CD4-positive, alpha-beta T cell (primary cell): Measurements from ENCODE around the gene TGM1. TPM values are rescaled to one million over a fixed set of nuclear protein-coding genes. Genes with fewer than 3 reads are reported as not detected.

Experiments
- ATAC-seq: fragments of 200-7000 bp; cut with Tn5 transposase; one replicate; pipeline ENCODE4 v1.10.0; 2022; ENCODE audit warnings: mild to moderate bottlenecking; ENCODE audit not compliant: poor library complexity
- CTCF ChIA-PET: fragments of 350-600 bp; sonication (Branson Sonifier 250); formaldehyde crosslinking; loops from one replicate; lab custom pipeline; 2021; ENCODE audit warnings: antibody characterized with exemption, inconsistent platforms; lab: Charles Lee
- POLR2A ChIA-PET: fragments of 350-600 bp; sonication (Branson Sonifier 250); formaldehyde crosslinking; loops from one replicate; lab custom pipeline; 2021; ENCODE audit warnings: antibody characterized with exemption, inconsistent platforms; lab: Charles Lee
- DNase-seq, 14 experiments: peaks; one replicate each; pipeline ENCODE4 v3.0.0-alpha.2; 2013 to 2020; ENCODE audit warnings: mixed read lengths in 2 of 14
- H3K27ac ChIP-seq, 2 donors: one replicate each; pipeline versions ENCODE4 v1.5.1 to v1.7.0; 2013; ENCODE audit warnings: low read length in 2 of 2, low read depth in 1 of 2, mild to moderate bottlenecking in 1 of 2
- H3K27me3 ChIP-seq, 2 experiments: 1 replicate in 1 of 2; 2 replicates in 1 of 2; pipeline versions ENCODE4 v1.6.1 to v1.7.0; 2013; ENCODE audit warnings: low read length in 2 of 2, control low read depth in 1 of 2, mild to moderate bottlenecking in 1 of 2, moderate library complexity in 1 of 2; ENCODE audit not compliant: insufficient read depth in 2 of 2, control insufficient read depth in 1 of 2
- H3K36me3 ChIP-seq: one replicate; pipeline ENCODE4 v1.6.1; 2013; ENCODE audit warnings: low read length, control low read depth; ENCODE audit not compliant: insufficient read depth
- H3K4me1 ChIP-seq: one replicate; pipeline ENCODE4 v1.6.1; 2013; ENCODE audit warnings: low read length, control low read depth; ENCODE audit not compliant: insufficient read depth
- H3K4me3 ChIP-seq: one replicate; pipeline ENCODE4 v1.5.1; 2013; ENCODE audit warnings: mild to moderate bottlenecking, low read length, moderate library complexity
- H3K9me3 ChIP-seq, 2 experiments: 1 replicate in 1 of 2; 2 replicates in 1 of 2; pipeline versions ENCODE4 v1.6.1 to v1.7.0; 2013; ENCODE audit warnings: low read length in 2 of 2, mild to moderate bottlenecking in 2 of 2, control low read depth in 1 of 2, moderate library complexity in 1 of 2; ENCODE audit not compliant: control insufficient read depth in 1 of 2, insufficient read depth in 1 of 2
- H3K27ac Mint-ChIP-seq: one replicate; pipeline ENCODE4 v1.8.0; 2020; ENCODE audit warnings: mixed read lengths
- H3K27me3 Mint-ChIP-seq: one replicate; pipeline ENCODE4 v1.8.0; 2021; ENCODE audit warnings: mixed read lengths
- H3K36me3 Mint-ChIP-seq: one replicate; pipeline ENCODE4 v1.8.0; 2021; ENCODE audit warnings: low read depth, mixed read lengths
- H3K4me1 Mint-ChIP-seq: one replicate; pipeline ENCODE4 v1.8.0; 2021; ENCODE audit warnings: low read depth, mixed read lengths
- H3K4me3 Mint-ChIP-seq: one replicate; pipeline ENCODE4 v1.8.0; 2020; ENCODE audit warnings: mild to moderate bottlenecking, mixed read lengths
- H3K9me3 Mint-ChIP-seq: one replicate; pipeline ENCODE4 v1.8.0; 2020; ENCODE audit warnings: mixed read lengths
- intact Hi-C, 2 experiments: fragments of 100-400 bp; cut with DNase I in 1 of 2; cut with micrococcal nuclease in 1 of 2; formaldehyde crosslinking; loops; one replicate each; pipeline versions ENCODE4 v1.15.1 to v1.9.0; 2023 to 2025; cut with DNase I, micrococcal nuclease
- total RNA-seq, 174 experiments: library from RNA in 2 of 174; stranded (reverse) in 2 of 174; gene quantifications; one replicate each; pipeline ENCODE4 v1.2.3 and lab custom pipeline; 2021 to 2026
- TF ChIP-seq, protein P1 (sequence below): fragments of 200-600 bp; IDR thresholded peaks from one replicate; pipeline ENCODE4 v1.8.0; 2022; ENCODE audit warnings: antibody characterized with exemption, mild to moderate bottlenecking

Gene TGM1
- total RNA-seq, 2 experiments from 2014 or later = 3.5 to 3.9 TPM

DNA sequence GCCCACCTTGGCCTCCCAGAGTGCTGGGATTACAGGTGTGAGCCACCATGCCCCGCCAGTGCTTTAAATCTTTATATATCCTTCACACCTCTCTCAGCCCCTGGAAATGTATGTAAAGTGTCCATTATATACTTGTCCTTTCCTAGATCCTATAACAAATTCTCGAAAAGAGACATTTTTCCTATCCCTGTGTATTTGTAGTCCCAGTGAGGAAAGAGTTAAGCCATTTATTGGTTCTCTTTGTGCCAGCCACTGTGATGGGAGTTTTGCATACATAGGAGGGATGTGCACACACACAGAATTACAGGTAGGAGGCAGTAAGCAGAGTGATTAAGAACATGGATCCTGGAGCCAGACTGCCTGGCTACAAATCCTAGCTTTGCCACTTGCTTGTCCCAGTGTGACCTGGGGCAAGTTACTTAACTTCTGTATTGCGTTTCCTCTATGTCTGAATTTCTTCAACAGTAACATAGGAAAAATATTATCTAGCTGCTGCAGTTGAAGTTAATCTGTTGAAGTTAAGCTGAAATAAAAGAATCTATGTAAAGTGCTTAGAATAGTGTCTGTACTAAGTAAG, 10.5 kb upstream of the TGM1 start:
- no peak overlapping the region for H3K4me3 ChIP-seq
- Mint-ChIP-seq H3K27ac (peak overlapping the region; percentile 97), H3K4me3 (peak overlapping the region; percentile 65), H3K27me3 (no peaks in the 10 kb centered on the region), H3K4me1 (peaks cover 54% of the 10 kb centered on the region), H3K36me3 (peaks cover 23% of the 10 kb centered on the region), H3K9me3 (no peaks in the 10 kb centered on the region)
- intact Hi-C loops = loop anchor here in 1 of 2 experiments (5.0 kb wide), 2 partner anchors 39 to 41 kb away; partner anchors contain the start of genes GMPR2, LTB4R, LTB4R2 and NEDD8
- DNase-seq (no peak), ATAC-seq (no peak)
- no peaks in the 10 kb centered on the region for H3K9me3 ChIP-seq
- TF ChIP-seq, protein P1, sequence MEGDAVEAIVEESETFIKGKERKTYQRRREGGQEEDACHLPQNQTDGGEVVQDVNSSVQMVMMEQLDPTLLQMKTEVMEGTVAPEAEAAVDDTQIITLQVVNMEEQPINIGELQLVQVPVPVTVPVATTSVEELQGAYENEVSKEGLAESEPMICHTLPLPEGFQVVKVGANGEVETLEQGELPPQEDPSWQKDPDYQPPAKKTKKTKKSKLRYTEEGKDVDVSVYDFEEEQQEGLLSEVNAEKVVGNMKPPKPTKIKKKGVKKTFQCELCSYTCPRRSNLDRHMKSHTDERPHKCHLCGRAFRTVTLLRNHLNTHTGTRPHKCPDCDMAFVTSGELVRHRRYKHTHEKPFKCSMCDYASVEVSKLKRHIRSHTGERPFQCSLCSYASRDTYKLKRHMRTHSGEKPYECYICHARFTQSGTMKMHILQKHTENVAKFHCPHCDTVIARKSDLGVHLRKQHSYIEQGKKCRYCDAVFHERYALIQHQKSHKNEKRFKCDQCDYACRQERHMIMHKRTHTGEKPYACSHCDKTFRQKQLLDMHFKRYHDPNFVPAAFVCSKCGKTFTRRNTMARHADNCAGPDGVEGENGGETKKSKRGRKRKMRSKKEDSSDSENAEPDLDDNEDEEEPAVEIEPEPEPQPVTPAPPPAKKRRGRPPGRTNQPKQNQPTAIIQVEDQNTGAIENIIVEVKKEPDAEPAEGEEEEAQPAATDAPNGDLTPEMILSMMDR = no peak
- no peaks in the 10 kb centered on the region for H3K27me3 ChIP-seq
- POLR2A ChIA-PET = interaction anchor here (0.8 to 1.7 kb wide), 8 partner anchors 26 to 193 kb away, joined by 3 to 19 read pairs (median 3); partner anchors contain the start of genes CBLN3, CHMP4A, CIDEB and DHRS1
- CTCF ChIA-PET = interaction anchor here (1.0 to 1.5 kb wide), 4 partner anchors 23 to 165 kb away, joined by 3 to 8 read pairs (median 4); partner anchors contain the start of genes CIDEB and TINF2
- H3K27ac ChIP-seq = peak overlapping the region; percentile 37 to 54
- peaks cover 12% of the 10 kb centered on the region for H3K36me3 ChIP-seq
- H3K4me1 ChIP-seq = peaks cover 52% of the 10 kb centered on the region

DNA sequence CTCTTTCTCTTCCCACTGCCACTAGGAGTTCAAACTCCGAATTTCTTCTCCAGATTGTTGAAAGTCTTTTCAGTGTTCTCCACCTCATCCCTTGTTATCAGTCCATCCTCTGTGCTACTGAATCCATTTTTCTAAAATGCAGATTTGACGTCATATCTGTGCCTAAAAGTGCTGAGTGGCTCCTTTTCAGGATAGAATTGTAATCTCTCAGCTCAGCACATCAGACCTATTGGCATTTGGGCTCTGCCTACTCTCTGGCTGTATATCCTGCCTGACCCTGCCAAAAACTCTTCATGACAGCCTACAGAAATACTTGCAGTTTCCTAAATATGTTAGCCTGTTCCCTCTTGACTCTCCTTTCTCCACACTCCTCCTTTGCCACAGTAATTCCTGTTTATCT, 9.5 kb upstream of the TGM1 start:
- peaks cover 48% of the 10 kb centered on the region for H3K4me1 Mint-ChIP-seq
- POLR2A ChIA-PET = interaction anchor here (0.6 to 4.0 kb wide), 9 partner anchors 26 to 952 kb away, joined by 3 to 134 read pairs (median 15); partner anchors contain the start of genes CBLN3, IPO4, IRF9 and KHNYN

DNA sequence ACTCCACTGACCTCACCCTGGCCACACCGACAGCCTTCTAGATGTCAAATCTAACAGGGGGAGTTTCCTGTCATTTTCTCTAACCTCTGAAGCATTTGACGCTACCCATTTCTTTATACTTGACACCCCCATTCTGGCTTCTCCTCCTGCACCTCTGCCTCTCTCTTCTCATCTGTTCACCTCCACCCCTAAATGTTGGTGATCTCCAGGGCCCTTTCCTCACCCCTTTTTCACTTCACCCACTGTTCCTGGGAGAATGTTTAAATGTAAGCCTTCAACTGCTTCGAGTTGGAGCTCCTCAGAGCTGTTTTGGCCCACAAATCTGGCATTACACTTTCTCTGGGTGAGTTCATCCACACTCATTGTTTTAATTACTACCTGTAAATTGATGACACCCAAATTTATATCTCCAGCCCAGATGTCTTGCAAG, 8.9 kb upstream of the TGM1 start:
- ChIA-PET CTCF (interaction anchor here (1.0 to 3.6 kb wide), 14 partner anchors 9 to 160 kb away, joined by 3 to 20 read pairs (median 8); partner anchors contain the start of genes CHMP4A, CIDEB, IRF9 and MDP1), POLR2A (interaction anchor here (0.6 to 4.0 kb wide), 24 partner anchors 26 to 951 kb away, joined by 3 to 134 read pairs (median 7); partner anchors contain the start of genes CBLN3, CHMP4A, CIDEB and DCAF11)

More for the DNA sequence above, 9.5 kb upstream of the TGM1 start:
- Mint-ChIP-seq H3K9me3 (no peaks in the 10 kb centered on the region), H3K27me3 (no peaks in the 10 kb centered on the region), H3K27ac (peak overlapping the region; percentile 97), H3K36me3 (peaks cover 28% of the 10 kb centered on the region), H3K4me3 (peak overlapping the region; percentile 87)
- peak overlapping the region; percentile 92 to 95 for H3K27ac ChIP-seq
- no peak for ATAC-seq
- peaks cover 43% of the 10 kb centered on the region for H3K4me1 ChIP-seq
- H3K36me3 ChIP-seq = peaks cover 22% of the 10 kb centered on the region
- no peak for DNase-seq
- no peaks in the 10 kb centered on the region for H3K9me3 ChIP-seq
- H3K4me3 ChIP-seq = no peak overlapping the region
- no peaks in the 10 kb centered on the region for H3K27me3 ChIP-seq
- TF ChIP-seq, protein P1 = no peak
- CTCF ChIA-PET = interaction anchor here (1.1 to 2.9 kb wide), 7 partner anchors 25 to 159 kb away, joined by 4 to 20 read pairs (median 11); partner anchors contain the start of genes IRF9, MDP1, PSME1 and TINF2
- intact Hi-C loops = loop anchor here (1.0 to 5.0 kb wide), 3 partner anchors 25 to 40 kb away; partner anchors contain the start of genes GMPR2 (in 1 of the 2), LTB4R (in 1 of the 2), LTB4R2 (in 1 of the 2) and NEDD8 (in 1 of the 2)

More for the DNA sequence above, 8.9 kb upstream of the TGM1 start:
- Histone ChIP-seq H3K9me3 (no peaks in the 10 kb centered on the region), H3K27me3 (no peaks in the 10 kb centered on the region), H3K27ac (peak overlapping the region; percentile 92 to 95), H3K4me1 (peaks cover 43% of the 10 kb centered on the region), H3K4me3 (peak overlapping the region; percentile 86), H3K36me3 (peaks cover 28% of the 10 kb centered on the region)
- DNase-seq (no peak), ATAC-seq (no peak)
- peaks cover 34% of the 10 kb centered on the region for H3K36me3 Mint-ChIP-seq
- peaks cover 43% of the 10 kb centered on the region for H3K4me1 Mint-ChIP-seq
- H3K27me3 Mint-ChIP-seq = no peaks in the 10 kb centered on the region
- intact Hi-C loops = loop anchor here (1.0 to 5.0 kb wide), 8 partner anchors 25 to 59 kb away; partner anchors contain the start of genes GMPR2 (in 2 of the 2), NEDD8 (in 2 of the 2), CHMP4A (in 1 of the 2) and LTB4R (in 1 of the 2)
- TF ChIP-seq, protein P1 = no peak
- H3K27ac Mint-ChIP-seq = peak overlapping the region; percentile 97
- H3K4me3 Mint-ChIP-seq = peak overlapping the region; percentile 87
- H3K9me3 Mint-ChIP-seq = no peaks in the 10 kb centered on the region
